Rectal smooth muscle tissue (tissue), 1 donor: Measurements from ENCODE around the gene HPDL.

Source experiments
- H3K27ac ChIP-seq: one replicate; pipeline ENCODE4 v1.7.0; 2013; ENCODE audit warnings: low read depth, low read length, inconsistent platforms
- H3K27me3 ChIP-seq: one replicate; pipeline ENCODE4 v1.7.0; 2013; ENCODE audit warnings: low read length; ENCODE audit not compliant: control insufficient read depth, insufficient read depth
- H3K36me3 ChIP-seq: one replicate; pipeline ENCODE4 v1.7.0; 2013; ENCODE audit warnings: low read length; ENCODE audit not compliant: control insufficient read depth, insufficient read depth
- H3K4me1 ChIP-seq: one replicate; pipeline ENCODE4 v1.7.0; 2013; ENCODE audit warnings: low read length; ENCODE audit not compliant: control insufficient read depth, insufficient read depth
- H3K4me3 ChIP-seq: one replicate; pipeline ENCODE4 v1.7.0; 2013; ENCODE audit warnings: low read length
- H3K9ac ChIP-seq: one replicate; pipeline ENCODE4 v1.7.0; 2013; ENCODE audit warnings: low read length

The HPDL gene

DNA sequence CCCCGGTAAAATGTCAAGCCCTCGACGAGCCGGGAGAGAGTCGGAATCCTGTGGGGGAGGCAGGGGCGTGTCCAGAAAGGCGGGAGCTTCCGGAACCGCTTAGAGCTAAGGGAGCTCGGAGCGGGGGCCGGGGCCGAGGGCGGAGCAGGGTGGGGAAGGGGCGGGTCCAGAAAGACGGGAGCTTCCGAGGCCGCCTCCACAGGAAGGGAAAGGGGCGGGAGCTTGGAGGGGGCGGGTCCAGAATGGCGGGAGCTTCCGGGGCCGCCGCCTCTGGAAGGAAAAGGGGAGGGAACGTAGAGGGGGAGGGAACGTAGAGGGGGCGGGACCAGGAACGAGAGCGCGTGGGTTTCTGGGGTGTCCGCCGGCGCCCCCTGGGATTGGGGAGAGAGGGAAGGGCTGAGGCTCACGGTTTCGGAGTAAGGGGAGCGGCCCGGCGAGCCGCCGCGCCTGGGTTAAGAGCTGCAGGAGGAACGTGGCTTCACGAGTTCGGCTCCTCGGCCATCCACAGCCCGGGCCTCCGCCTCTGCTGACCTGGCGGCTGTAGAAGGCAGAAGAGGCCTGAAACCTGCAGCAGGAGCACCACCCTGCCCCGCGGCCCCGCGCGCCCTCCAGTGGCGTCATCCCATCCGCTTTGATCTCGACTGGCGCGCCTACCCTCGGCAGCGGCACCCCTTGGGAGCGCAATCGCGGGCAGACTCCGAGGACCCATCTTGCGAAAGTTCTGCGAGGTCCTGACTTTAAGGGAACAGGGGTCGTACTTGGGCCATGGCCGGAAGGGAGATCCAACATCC is 23.0 kb upstream of the HPDL start:
- no peaks in the 10 kb centered on the region for H3K4me1 ChIP-seq
- no peaks in the 10 kb centered on the region for H3K36me3 ChIP-seq
- H3K27ac ChIP-seq, result peak overlapping the region; percentile 90
- H3K4me3 ChIP-seq, result peak overlapping the region; percentile 93
- H3K27me3 ChIP-seq, result no peaks in the 10 kb centered on the region
- peak overlapping the region; percentile 42 for H3K9ac ChIP-seq

DNA sequence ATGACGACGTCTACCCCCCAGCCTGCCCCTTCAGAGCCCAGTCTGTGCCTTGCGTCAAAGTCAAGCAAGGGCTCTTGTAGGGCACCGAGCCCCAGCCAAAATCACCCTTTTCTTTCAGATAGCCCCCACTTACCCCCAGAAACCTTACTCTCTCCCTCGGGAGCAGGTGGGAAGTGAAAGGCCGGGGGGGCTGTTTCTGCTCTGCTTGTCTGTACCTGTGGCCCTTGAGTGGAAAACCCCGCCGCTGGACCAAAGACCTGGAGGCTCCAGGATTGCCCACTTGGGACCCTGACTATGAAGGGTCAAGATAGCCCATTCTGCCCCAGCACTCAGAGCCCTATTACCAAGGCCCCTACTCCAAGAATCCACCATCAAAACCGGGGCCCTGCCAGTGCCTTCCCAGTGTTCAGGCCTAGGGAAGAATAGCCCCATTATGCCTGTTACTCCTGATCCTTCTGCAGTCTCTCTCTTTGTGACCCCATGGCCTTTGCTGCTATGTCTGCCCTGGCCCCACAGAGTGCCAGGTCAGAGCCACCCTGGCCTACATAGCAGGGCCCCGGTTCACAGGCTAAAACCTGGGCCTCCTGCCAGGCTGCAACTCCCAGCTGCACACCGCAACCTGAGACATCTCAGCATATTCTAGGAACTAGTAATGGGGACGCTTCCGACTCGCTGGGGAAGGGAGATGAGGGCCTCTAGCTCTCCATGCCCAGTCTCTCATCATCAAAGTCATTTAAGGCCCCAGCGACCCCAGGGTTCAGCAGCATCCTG is 22.2 kb upstream of the HPDL start:
- H3K36me3 ChIP-seq, result no peaks in the 10 kb centered on the region
- H3K9ac ChIP-seq, result peak overlapping the region; percentile 42
- H3K27me3 ChIP-seq, result no peaks in the 10 kb centered on the region
- H3K4me1 ChIP-seq, result no peaks in the 10 kb centered on the region
- H3K4me3 ChIP-seq, result peak overlapping the region; percentile 93
- peak overlapping the region; percentile 90 for H3K27ac ChIP-seq

DNA sequence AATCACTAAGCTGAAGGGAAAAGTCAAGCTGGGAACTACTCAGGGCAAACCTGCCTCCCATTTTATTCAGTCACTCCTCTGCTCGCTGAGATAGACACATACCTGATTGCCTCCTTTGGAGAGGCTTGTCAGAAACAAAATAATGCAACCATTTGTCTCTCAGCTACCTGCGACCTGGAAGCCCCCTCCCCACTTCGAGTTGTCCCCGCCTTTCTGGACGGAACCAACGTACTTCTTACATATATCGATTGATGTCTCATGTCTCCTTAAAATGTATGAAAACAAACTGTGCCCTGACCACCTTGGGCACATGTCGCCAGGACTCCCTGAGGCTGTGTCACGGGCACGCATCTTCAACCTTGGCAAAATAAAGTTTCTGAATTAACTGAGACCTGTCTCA is 21.5 kb upstream of the HPDL start:
- Histone ChIP-seq H3K4me3 (no peak overlapping the region), H3K36me3 (no peaks in the 10 kb centered on the region), H3K27me3 (no peaks in the 10 kb centered on the region), H3K27ac (no peak overlapping the region), H3K4me1 (no peaks in the 10 kb centered on the region), H3K9ac (no peak overlapping the region)

- H3K4me3 ChIP-seq, result no peak overlapping the region
- H3K27me3 ChIP-seq, result no peaks in the 10 kb centered on the region
- no peak overlapping the region for H3K27ac ChIP-seq
- H3K36me3 ChIP-seq, result no peaks in the 10 kb centered on the region
- H3K9ac ChIP-seq, result no peak overlapping the region
- no peaks in the 10 kb centered on the region for H3K4me1 ChIP-seq
Observed at GRCh38 chr1:45306319-45306718, 20.4 kb upstream of the HPDL start.

DNA sequence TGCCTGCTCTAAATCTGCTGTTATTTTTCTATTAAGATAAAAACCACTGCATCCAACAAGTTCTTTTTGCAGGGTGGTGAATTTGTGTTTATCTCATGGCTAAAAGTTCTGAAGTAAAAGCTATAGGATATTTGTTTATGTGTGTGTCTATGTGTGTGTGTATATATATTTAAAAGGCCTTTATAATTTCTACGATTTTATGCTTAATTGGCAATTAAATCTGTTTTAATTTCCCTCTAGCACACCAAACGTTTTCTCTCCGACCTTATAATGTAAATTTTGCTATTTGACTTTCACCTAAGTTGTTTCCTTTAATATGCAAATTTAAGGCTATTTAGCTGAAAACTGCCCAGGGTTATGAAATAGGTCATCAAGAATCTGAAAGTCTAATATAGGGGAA is 19.8 kb upstream of the HPDL start:
- Histone ChIP-seq H3K36me3 (no peaks in the 10 kb centered on the region), H3K4me3 (no peak overlapping the region), H3K27ac (no peak overlapping the region), H3K9ac (no peak overlapping the region), H3K4me1 (no peaks in the 10 kb centered on the region), H3K27me3 (no peaks in the 10 kb centered on the region)

- Histone ChIP-seq H3K27me3 (no peaks in the 10 kb centered on the region), H3K9ac (no peak overlapping the region), H3K4me1 (no peaks in the 10 kb centered on the region), H3K36me3 (no peaks in the 10 kb centered on the region), H3K27ac (no peak overlapping the region), H3K4me3 (no peak overlapping the region)
Observed at GRCh38 chr1:45314266-45314665, 12.4 kb upstream of the HPDL start.

- no peaks in the 10 kb centered on the region for H3K27me3 ChIP-seq
- no peaks in the 10 kb centered on the region for H3K36me3 ChIP-seq
- H3K4me3 ChIP-seq, result no peak overlapping the region
- H3K4me1 ChIP-seq, result no peaks in the 10 kb centered on the region
- no peak overlapping the region for H3K27ac ChIP-seq
- H3K9ac ChIP-seq, result no peak overlapping the region
Observed at GRCh38 chr1:45317166-45317565, 9.5 kb upstream of the HPDL start.

- no peak overlapping the region for H3K27ac ChIP-seq
- H3K4me3 ChIP-seq, result no peak overlapping the region
- H3K27me3 ChIP-seq, result no peaks in the 10 kb centered on the region
- no peaks in the 10 kb centered on the region for H3K36me3 ChIP-seq
- no peak overlapping the region for H3K9ac ChIP-seq
- no peaks in the 10 kb centered on the region for H3K4me1 ChIP-seq
Observed at GRCh38 chr1:45319761-45320160, 6.9 kb upstream of the HPDL start.

- Histone ChIP-seq H3K9ac (no peak overlapping the region), H3K27ac (no peak overlapping the region), H3K36me3 (no peaks in the 10 kb centered on the region), H3K4me3 (no peak overlapping the region), H3K27me3 (no peaks in the 10 kb centered on the region), H3K4me1 (no peaks in the 10 kb centered on the region)
Observed at GRCh38 chr1:45321444-45321843, 5.3 kb upstream of the HPDL start.

DNA sequence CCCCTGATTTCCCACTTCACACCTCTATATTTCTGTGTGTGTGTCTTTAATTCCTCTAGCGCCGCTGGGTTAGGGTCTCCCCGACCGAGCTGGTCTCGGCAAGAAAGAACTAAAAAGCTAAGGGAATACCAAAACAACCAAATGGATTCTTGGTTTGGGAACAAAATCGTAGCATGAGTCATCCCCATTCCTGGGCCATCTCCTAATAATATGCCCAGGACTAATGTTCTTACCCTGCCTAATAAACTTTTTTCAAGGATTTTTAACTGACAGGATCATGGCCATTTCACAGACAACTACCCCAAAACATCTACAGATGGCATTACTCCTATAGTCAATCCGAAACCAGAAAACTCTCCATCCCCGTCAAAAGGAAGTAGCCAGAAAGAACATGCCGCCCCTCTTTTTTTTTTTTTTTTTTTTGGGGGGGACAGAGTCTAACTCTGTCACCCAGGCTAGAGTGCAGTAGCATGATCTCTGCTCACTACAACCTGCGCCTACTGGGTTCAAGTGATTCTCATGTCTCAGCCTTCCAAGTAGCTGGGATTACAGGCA is 4.1 kb upstream of the HPDL start:
- Histone ChIP-seq H3K27ac (no peak overlapping the region), H3K27me3 (no peaks in the 10 kb centered on the region)

GRCh38 chr1:45325851-45326506 is 716 bp upstream of the HPDL start:
- H3K36me3 ChIP-seq, result no peaks in the 10 kb centered on the region
- peaks cover 3% of the 10 kb centered on the region for H3K4me1 ChIP-seq
- no peak overlapping the region for H3K9ac ChIP-seq
- H3K27ac ChIP-seq, result no peak overlapping the region
- H3K4me3 ChIP-seq, result peak overlapping the region; percentile 66
- H3K27me3 ChIP-seq, result no peaks in the 10 kb centered on the region

More for the DNA sequence above, 4.1 kb upstream of the HPDL start:
- Histone ChIP-seq H3K9ac (no peak overlapping the region), H3K4me1 (peaks cover 3% of the 10 kb centered on the region), H3K36me3 (no peaks in the 10 kb centered on the region), H3K4me3 (no peak overlapping the region)
